Measurements from ENCODE around the gene CNPY4.

Gene CNPY4, protein sequence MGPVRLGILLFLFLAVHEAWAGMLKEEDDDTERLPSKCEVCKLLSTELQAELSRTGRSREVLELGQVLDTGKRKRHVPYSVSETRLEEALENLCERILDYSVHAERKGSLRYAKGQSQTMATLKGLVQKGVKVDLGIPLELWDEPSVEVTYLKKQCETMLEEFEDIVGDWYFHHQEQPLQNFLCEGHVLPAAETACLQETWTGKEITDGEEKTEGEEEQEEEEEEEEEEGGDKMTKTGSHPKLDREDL

DNA sequence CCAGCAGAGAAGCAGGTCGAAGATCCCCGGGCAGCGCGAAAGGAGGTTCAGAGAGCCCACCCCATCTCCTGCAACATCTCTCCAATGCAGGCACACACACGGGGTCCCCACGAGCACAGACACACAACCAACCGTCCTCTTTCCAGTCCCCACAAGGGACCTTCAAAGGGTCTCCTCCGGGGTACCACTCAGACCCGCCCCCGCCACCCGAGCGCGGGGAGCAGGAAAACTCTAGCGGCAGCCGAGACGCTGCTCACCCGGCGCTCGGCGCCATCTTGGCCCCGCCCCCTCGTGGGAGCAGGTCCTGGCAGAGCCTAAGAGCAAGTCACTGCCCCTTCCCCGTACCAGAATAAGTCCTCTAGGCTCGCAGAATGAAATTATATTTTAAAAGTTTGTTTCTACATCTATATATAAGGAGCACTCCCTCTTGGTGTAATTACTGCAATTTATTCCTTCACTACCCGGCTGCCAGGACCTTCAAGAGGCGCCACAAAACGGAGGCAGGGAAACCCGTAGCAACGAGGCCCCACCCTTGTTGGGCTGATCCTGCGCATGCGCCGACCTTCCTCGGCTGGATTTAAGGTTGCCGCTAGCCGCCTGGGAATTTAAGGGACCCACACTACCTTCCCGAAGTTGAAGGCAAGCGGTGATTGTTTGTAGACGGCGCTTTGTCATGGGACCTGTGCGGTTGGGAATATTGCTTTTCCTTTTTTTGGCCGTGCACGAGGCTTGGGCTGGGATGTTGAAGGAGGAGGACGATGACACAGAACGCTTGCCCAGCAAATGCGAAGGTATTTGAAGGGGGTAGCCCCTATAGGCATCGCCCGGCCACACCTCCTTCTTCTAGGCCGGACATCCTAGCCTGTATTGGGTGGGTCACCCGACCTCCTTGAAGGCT is at the start of gene CNPY4, which contains the start of gene TAF6:
CNPY4 (plus strand) TSS at position 563 of the 898 bp plus-strand sequence; CDS start at position 674, 111 bp downstream.
TAF6 (minus strand) TSS at position 287 of the 898 bp plus-strand sequence. CDS start 5,149 bp downstream, outside the sequence.
- DNase-seq (ENCODE audit: low read depth), result peak; percentile 95

DNA sequence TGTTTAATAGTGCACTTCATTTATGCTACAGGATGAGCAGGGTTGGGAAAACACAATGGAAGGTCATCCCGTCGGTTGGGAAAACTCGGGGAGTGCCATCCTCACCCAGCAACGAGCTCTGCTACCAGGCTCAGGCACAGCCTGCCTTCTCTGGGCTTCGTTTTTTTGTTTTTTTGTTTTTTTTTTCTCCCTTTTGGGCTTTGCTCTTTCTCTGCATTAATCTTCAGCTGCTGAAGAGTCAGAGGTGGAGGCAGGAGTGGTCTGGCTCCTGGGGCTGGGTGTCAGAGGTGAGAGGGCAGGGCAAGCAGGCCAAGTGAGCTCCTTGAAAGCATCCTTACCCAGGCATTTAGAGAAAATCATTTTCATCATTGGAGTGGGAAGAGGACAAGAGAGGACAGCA is 49.4 kb upstream of the CNPY4 start:
- no peak for DNase-seq (ENCODE audit: low read depth)

DNA sequence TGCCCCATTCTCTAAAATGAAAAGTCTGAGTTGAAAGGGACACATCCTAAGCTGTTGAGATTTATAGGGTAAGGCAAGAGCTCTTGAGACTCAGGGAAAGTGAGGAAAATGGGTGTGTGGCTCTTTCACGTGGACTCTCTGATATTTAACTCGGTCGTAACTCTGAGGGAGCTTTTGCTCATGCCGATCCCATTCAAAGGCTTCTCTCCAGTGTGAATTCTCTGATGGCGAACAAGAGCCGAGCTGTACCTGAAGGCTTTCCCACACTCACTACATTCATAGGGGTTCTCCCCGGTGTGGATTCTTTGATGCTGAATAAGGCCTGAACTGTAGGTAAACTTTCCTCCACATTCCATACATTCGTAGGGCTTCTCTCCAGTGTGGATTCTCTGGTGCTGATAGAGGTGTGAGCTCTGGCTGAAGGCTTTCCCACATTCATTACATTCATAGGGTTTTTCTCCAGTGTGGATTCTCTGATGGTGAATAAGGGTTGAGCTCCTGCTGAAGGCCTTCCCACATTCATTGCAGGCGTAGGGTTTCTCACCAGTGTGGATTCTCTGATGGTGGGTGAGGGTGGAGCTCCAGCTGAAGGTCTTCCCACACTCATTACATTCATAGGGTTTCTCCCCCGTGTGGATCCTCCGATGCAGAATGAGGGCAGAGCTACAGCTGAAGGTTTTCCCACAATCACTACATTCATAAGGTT is 48.3 kb upstream of the CNPY4 start:
- no peak for DNase-seq (ENCODE audit: low read depth)

DNA sequence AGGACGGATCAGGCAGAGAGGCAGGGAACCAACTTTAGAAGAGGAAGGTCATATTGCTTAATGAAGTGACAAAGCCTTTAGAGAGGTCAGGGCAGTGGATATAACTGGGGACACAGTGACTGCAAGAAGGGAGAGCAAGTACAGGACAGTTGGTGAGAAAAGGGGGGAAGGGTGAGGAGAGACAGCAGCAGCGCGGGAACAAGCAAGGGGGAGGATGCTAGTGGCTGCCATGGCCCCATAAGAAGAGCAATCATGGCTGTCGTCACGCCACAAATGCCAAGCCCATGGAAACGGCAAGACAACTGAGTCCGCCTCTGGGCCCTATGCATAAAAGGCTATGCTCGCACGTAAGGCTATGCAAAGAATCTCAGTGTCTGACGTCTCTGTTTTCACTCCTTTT is 47.0 kb upstream of the CNPY4 start:
- no peak for DNase-seq (ENCODE audit: low read depth)

- no peak for DNase-seq (ENCODE audit: low read depth)
Observed at GRCh38 chr7:100074841-100075240, 44.6 kb upstream of the CNPY4 start.

DNA sequence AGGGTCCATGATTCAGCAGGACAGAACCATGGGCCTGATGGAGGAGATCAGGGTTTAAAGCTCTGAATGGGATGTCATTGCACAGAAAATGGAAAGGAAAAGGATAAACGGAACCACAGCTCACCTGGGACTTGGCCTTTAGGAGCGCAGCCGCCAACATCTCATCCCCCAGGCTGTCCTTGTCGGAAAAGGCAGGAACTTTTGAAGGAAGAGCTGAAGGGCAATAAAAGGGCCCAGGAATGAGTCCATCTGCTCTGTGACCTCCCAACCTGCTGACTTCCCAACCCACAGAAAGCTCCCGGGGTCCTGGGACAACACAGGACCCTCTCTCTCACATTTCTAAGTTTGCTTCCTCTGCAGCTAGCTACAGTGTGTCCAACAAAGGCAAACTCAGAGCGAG is 44.0 kb upstream of the CNPY4 start:
- no peak for DNase-seq (ENCODE audit: low read depth)

- DNase-seq (ENCODE audit: low read depth), result no peak
Observed at GRCh38 chr7:100077205-100077604, 42.2 kb upstream of the CNPY4 start.

DNA sequence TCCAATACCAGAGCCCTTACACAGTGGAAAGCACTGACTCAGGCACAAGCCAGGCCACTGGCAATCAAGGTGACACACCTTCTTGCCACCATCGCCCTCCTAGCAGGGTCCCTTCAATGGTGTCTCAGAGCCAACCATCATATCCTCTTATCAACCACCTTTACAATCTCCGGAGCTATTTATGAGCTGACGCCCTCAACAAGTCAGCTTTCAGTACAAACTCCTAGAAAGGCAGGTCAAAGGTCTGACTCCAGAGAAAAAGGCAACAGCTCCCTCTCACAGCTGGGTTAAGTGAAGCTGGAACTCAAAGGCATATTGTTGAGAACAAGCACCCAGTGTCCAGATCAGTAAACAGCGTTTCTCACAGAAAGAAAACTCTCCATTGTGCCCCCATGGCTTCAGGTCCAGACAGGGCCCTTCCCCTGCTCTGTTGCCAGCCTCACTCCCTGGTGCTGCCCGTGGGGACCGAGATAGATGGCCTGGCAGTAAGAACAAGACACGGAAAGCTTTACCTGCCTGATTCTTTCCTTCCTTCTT is 40.3 kb upstream of the CNPY4 start:
- DNase-seq (ENCODE audit: low read depth), result no peak

DNA sequence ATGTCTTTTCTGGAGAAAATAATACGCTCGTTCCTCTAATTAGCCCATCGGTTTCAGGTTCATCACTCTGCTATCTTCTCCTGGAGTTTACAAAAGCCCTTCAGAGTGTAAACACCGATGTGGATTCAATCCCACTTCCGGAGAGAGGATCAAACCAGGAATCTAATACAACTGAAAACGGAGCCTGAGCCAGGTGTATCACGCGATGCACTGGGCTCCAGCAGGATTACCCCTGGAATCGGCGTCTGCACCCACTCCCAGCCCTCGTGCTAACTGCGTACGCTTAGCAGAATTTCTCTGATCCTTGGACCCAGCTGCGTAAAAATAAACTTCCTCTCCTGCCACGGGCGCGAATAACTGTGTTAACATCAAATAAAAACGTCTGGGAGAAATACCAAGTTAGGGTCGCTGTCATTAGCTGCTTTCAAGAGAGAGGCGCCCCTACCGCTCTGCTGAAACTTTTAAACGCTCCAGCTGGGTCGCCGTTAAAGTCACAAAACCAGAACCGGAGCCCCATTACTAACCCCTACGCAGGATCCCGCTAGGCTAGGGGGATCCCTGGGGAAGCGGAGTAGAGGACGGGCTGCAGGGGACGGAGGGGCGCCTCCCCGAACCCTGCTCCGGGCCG is 38.4 kb upstream of the CNPY4 start:
- peak; percentile 26 for DNase-seq (ENCODE audit: low read depth)

GRCh38 chr7:100081535-100082102 is 37.8 kb upstream of the CNPY4 start, which contains the start of gene ZNF3:
Gene ZNF3 (minus strand): TSS chr7:100081723. CDS start chr7:100077357, 4,366 bp downstream.
- DNase-seq (ENCODE audit: low read depth), result peak; percentile 99

GRCh38 chr7:100082978-100083377 is 36.5 kb upstream of the CNPY4 start:
- DNase-seq (ENCODE audit: low read depth), result no peak

DNA sequence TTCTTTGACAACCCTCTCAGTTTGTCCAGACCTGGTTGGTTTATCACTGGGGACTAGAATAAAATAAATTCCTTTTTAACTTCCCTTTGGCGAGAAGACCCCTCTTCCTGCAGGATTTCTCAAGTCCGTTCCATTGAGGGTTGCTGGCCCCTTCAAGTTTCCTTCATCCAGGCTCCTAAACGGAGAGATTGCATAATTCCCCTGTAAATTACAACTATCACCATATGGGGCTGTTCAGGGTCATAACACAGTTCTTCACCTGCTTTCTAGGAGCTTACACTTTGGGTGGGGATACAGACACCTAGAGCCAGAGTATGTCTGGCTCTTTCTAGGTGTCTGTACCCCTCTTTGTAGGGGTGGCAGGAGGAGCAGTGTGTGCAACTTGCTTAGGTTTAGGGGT is 33.9 kb upstream of the CNPY4 start:
- DNase-seq (ENCODE audit: low read depth), result no peak

GRCh38 chr7:100087055-100087750 is 32.2 kb upstream of the CNPY4 start:
- DNase-seq (ENCODE audit: low read depth), result peak; percentile 100

GRCh38 chr7:100088095-100088620 is 31.3 kb upstream of the CNPY4 start:
- no peak for DNase-seq (ENCODE audit: low read depth)

DNA sequence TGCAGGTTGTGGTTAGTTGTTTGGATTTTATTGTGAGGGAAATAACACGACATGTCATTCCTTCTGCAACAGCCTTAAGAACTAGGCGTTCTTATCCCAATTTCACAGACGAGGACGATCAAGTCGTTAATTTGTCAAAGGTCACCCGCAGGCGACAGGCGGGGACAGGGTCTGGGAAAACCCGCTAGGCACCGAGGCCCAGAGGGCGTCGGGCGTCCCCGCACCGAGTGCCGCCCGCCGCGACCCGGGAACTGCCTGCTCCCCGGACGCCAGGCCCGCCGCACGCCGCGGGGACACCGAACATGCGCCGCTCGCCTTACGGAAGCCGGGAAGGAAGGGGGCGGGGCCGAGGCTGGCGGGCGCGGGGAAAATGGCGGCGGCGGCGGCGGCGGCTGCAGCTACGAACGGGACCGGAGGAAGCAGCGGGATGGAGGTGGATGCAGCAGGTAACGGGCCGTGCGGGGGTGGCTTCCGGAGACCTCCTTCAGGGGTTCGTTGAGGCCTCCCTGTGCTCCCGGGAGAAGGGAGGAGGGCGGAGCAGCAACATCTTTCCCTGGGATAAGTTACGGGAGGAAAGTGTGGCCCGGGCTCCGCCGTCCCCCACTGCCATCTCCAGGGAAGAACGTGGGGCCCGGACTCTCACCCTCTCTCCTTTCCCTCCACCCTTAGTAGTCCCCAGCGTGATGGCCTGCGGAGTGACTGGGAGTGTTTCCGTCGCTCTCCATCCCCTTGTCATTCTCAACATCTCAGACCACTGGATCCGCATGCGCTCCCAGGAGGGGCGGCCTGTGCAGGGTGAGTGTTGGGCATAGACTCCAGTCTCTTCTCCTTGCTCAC is 30.6 kb upstream of the CNPY4 start, which contains the start of gene COPS6:
COPS6 (plus strand) TSS at position 349 of the 837 bp plus-strand sequence; CDS start at position 371, 22 bp downstream.
- DNase-seq (ENCODE audit: low read depth), result peak; percentile 74

DNA sequence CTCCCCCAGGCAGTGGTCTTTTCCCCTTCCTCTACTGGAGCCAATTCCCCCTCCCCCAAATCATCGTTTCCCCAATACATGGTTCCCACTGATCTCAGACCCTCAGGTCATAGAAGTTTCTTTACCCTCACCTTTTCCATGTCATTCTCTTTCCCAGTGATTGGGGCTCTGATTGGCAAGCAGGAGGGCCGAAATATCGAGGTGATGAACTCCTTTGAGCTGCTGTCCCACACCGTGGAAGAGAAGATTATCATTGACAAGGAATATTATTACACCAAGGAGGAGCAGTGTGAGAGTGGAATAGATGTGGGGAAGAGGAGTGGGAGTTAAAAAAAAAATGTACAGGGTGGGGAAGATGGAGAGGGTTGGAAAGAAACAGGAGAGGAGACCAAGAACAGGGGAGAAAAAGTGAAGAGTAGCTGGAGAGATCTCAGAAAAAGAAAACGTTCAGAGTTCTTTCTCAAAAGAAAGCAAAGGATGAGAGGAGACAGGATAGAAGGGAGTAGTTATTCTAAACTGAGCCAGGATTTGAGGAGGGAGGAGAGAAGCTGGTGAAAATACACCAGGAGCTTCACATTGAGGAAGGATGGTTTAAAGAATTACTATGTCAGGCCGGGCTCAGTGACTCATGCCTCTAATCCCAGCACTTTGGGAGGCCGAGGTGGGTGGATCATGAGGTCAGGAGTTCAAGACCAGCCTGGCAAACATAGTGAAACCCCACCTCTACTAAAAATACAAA is 29.8 kb upstream of the CNPY4 start:
- DNase-seq (ENCODE audit: low read depth), result peak; percentile 61

- no peak for DNase-seq (ENCODE audit: low read depth)
Observed at GRCh38 chr7:100090527-100091410, 28.7 kb upstream of the CNPY4 start.
